Lower leg skin (tissue), 3 donors: ENCODE data around the gene FBXL19.

Experiments used
- POLR2A ChIP-seq, 2 donors: fragments of 450-650 bp; IDR thresholded peaks; one replicate each; pipeline ENCODE4 v1.6.1; 2016 to 2017; ENCODE audit warnings: antibody characterized with exemption in 2 of 2, mild to moderate bottlenecking in 1 of 2, moderate library complexity in 1 of 2
- TF ChIP-seq, protein P1 (sequence below), 3 donors: fragments of 450-650 bp; IDR thresholded peaks; one replicate each; pipeline ENCODE4 v1.5.1; 2016; ENCODE audit warnings: antibody characterized with exemption in 3 of 3, mild to moderate bottlenecking in 3 of 3, moderate library complexity in 2 of 3

DNA sequence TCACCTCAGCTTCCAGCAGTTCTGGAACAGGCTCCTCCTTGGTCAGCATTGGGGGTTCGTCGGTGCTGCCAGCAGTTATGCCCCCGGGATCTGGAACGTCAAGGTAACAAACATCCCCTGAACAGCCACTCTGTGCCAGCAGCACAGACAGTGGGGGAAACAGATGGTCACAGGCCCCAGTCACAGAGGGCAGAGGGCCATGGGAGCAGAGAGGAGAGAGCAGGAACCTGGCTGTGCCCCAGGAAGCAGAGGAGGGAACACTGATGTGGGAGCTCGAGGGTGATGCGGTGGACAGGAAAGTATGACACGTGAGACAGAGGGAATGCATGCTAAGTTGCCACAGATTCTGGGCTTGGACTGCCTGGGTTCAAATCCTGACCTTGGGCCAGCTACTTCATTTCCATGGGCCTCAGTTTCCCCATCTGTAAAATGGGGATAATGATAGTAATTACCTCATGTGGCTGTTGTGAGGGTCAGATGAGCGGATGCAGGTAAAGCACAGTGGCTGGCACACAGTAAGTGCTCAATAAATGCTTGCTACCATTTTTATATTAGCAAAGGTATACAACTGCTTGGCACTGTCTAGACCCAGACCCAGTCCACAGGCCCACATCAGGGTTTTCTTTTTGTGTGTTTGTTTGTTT lies 34.4 kb upstream of the FBXL19 start:
- no peak for TF ChIP-seq POLR2A (IDR thresholded peaks at IDR 0.05)
- TF ChIP-seq, protein P1, sequence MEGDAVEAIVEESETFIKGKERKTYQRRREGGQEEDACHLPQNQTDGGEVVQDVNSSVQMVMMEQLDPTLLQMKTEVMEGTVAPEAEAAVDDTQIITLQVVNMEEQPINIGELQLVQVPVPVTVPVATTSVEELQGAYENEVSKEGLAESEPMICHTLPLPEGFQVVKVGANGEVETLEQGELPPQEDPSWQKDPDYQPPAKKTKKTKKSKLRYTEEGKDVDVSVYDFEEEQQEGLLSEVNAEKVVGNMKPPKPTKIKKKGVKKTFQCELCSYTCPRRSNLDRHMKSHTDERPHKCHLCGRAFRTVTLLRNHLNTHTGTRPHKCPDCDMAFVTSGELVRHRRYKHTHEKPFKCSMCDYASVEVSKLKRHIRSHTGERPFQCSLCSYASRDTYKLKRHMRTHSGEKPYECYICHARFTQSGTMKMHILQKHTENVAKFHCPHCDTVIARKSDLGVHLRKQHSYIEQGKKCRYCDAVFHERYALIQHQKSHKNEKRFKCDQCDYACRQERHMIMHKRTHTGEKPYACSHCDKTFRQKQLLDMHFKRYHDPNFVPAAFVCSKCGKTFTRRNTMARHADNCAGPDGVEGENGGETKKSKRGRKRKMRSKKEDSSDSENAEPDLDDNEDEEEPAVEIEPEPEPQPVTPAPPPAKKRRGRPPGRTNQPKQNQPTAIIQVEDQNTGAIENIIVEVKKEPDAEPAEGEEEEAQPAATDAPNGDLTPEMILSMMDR (IDR thresholded peaks at IDR 0.05): no peak
